Measurements from ENCODE around the gene SLC16A2. TPM values are rescaled to one million over a fixed set of nuclear protein-coding genes. Genes with fewer than 3 reads are reported as not detected.

SLC16A2 gene
- total RNA-seq, 5 donors from 2014 or later (not counting 1 experiment from before 2014, with no cell fraction given), result 0.23 to 0.41 (median 0.35) TPM

DNA sequence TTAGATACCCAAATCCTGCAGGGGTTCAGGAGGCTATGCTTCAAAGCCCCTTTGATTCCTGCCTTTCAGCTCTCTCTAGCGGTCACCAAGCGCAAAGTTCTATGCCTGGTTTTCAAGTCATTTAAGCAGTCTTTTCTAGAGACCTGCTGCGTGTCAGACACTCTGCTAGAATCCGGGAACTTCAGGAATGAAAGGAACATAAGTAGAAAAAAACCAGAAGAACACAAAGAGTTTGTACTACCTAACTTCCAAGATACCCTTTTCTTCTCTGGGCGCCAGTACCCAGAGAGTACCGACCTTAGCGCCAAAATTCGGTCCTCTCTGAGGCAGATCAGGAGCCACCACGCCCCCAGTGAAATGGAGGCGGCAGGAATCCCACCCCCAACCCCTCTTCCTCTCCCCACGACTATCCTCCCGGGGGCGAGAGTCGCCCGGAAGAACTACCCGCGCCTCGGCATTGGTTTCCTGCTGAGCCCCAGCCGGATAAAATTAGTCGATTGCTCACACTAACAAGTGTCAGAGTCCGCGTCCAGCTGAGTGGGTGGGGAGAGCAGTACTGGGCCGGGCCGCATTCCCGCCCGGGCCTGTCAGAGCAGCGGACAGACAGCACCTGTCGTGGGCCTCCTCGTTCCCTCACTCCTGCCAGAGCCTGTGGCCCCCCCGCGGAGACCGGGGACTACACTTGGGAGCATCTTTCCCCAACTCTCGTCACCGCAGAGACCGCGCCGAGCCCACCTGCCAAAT lies 114.3 kb downstream of the SLC16A2 start:
- Mint-ChIP-seq H3K36me3 (no peaks in the 10 kb centered on the region), H3K27me3 (peaks cover 0 to 14% of the 10 kb centered on the region in 2 donors), H3K4me3 (peak overlapping the region; percentile 79 to 85 (median 82)), H3K4me1 (peaks cover 12 to 23% (median 13%) of the 10 kb centered on the region in 3 donors), H3K27ac (peak overlapping the region; percentile 76 to 86), H3K9me3 (no peaks in the 10 kb centered on the region)
- Histone ChIP-seq H3K4me1 (ENCODE audit: control insufficient read depth in 1 of 2, extremely low read depth in 1 of 2, insufficient read depth in 2 of 2, low read length in 2 of 2) (peaks cover 0 to 20% of the 10 kb centered on the region in 2 experiments), H3K27ac (ENCODE audit: low read length) (peak overlapping the region; percentile 53), H3K9me3 (no peaks in the 10 kb centered on the region), H3K4me3 (ENCODE audit: control insufficient read depth in 1 of 2, extremely low read depth in 1 of 2, low read length in 1 of 2) (peak overlapping the region; percentile 67 to 77), H3K27me3 (replicated peaks in 1 of 2; ENCODE audit: control insufficient read depth in 2 of 2, extremely low read depth in 1 of 2, insufficient read depth in 2 of 2, low read length in 1 of 2) (no peaks in the 10 kb centered on the region), H3K36me3 (ENCODE audit: control insufficient read depth in 2 of 2, extremely low read depth in 1 of 2, insufficient read depth in 1 of 2, low read length in 1 of 2) (no peaks in the 10 kb centered on the region)
- CTCF ChIA-PET, result interaction anchor here (0.6 to 1.5 kb wide), 2 partner anchors 9 kb away, joined by 4 to 6 read pairs; no protein-coding TSS in a partner anchor
- DNase-seq (peak in 21 of 35 experiments; percentile 1 to 42 (median 8)), ATAC-seq (replicated peaks in 1 of 4) (peak; percentile 55 to 61 (median 57))
- 4% methylated on average over 4 of the region's 37 CpGs for WGBS (ENCODE audit: insufficient coverage)
- POLR2A ChIA-PET, result interaction anchor here in 1 of 2 donors (0.6 kb wide), 1 partner anchor 244 kb away, joined by 3 read pairs; no protein-coding TSS in a partner anchor

GRCh38 chrX:74536152-74536831 lies 115.0 kb downstream of the SLC16A2 start:
- Mint-ChIP-seq H3K9me3 (no peaks in the 10 kb centered on the region), H3K27me3 (peaks cover 0 to 13% of the 10 kb centered on the region in 2 donors), H3K27ac (peak overlapping the region in 1 of 2 donors; percentile 86), H3K4me1 (peaks cover 12 to 23% (median 13%) of the 10 kb centered on the region in 3 donors), H3K4me3 (peak overlapping the region; percentile 79 to 85 (median 82)), H3K36me3 (no peaks in the 10 kb centered on the region)
- H3K4me3 ChIP-seq (ENCODE audit: control insufficient read depth in 1 of 2, extremely low read depth in 1 of 2, low read length in 1 of 2), result peak overlapping the region; percentile 67 to 77
- peaks cover 0 to 20% of the 10 kb centered on the region in 2 experiments for H3K4me1 ChIP-seq (ENCODE audit: control insufficient read depth in 1 of 2, extremely low read depth in 1 of 2, insufficient read depth in 2 of 2, low read length in 2 of 2)
- no peaks in the 10 kb centered on the region for H3K27me3 ChIP-seq (replicated peaks in 1 of 2; ENCODE audit: control insufficient read depth in 2 of 2, extremely low read depth in 1 of 2, insufficient read depth in 2 of 2, low read length in 1 of 2)
- ChIA-PET POLR2A (no interaction called here), CTCF (no interaction called here)
- WGBS (ENCODE audit: insufficient coverage), result 2% methylated on average over 17 of the region's 48 CpGs
- no peaks in the 10 kb centered on the region for H3K9me3 ChIP-seq
- no peaks in the 10 kb centered on the region for H3K36me3 ChIP-seq (ENCODE audit: control insufficient read depth in 2 of 2, extremely low read depth in 1 of 2, insufficient read depth in 1 of 2, low read length in 1 of 2)
- DNase-seq (peak in 13 of 35 experiments; percentile 1 to 32 (median 6)), ATAC-seq (replicated peaks in 1 of 4) (peak; percentile 46 to 65 (median 58))
- H3K27ac ChIP-seq (ENCODE audit: low read length), result peak overlapping the region; percentile 53

DNA sequence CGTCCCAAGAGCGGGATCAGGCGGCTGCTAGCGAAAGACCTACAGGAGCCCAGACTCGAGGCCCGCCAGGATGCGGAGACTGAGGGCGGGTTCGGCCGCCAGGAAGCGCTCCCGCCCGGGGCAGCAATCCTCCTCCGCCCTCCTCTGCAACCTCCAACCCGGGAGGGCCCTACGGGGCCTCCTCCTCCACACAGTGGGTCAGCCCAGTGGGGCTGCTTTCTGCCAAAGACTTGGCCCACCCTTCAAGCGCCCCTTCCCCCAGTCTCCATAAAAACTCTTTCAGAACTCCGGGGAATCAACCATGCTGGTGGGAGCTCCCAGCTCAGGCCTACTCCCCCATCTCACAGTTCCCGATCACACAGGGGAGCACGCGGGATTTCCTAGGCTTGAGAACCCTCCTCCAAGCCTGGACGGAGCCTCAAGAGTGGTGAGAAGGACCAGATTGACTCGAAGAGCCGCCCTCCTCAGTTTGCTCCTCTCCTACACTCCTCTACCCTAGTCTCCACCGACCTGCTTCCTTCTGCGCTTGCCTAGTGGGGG lies 115.6 kb downstream of the SLC16A2 start:
- H3K27me3 Mint-ChIP-seq, result peaks cover 0 to 10% of the 10 kb centered on the region in 2 donors
- no peaks in the 10 kb centered on the region for H3K36me3 Mint-ChIP-seq
- H3K27ac ChIP-seq (ENCODE audit: low read length), result no peak overlapping the region
- peak overlapping the region in 1 of 2 donors; percentile 71 for H3K27ac Mint-ChIP-seq
- WGBS (ENCODE audit: insufficient coverage), result 0% methylated on average over 1 of the region's 26 CpGs
- no peaks in the 10 kb centered on the region for H3K9me3 ChIP-seq
- H3K4me1 ChIP-seq (ENCODE audit: control insufficient read depth in 1 of 2, extremely low read depth in 1 of 2, insufficient read depth in 2 of 2, low read length in 2 of 2), result peaks cover 0 to 20% of the 10 kb centered on the region in 2 experiments
- CTCF ChIA-PET, result no interaction called here
- H3K36me3 ChIP-seq (ENCODE audit: control insufficient read depth in 2 of 2, extremely low read depth in 1 of 2, insufficient read depth in 1 of 2, low read length in 1 of 2), result no peaks in the 10 kb centered on the region
- ATAC-seq (replicated peaks in 1 of 4) (peak in 3 of 4 experiments; percentile 31 to 53 (median 41)), DNase-seq (peak in 2 of 35 experiments; percentile 3 to 7)
- peak overlapping the region; percentile 79 to 85 (median 82) for H3K4me3 Mint-ChIP-seq
- POLR2A ChIA-PET, result no interaction called here
- H3K27me3 ChIP-seq (replicated peaks in 1 of 2; ENCODE audit: control insufficient read depth in 2 of 2, extremely low read depth in 1 of 2, insufficient read depth in 2 of 2, low read length in 1 of 2), result no peaks in the 10 kb centered on the region
- peak overlapping the region; percentile 67 to 77 for H3K4me3 ChIP-seq (ENCODE audit: control insufficient read depth in 1 of 2, extremely low read depth in 1 of 2, low read length in 1 of 2)
- peaks cover 12 to 23% (median 13%) of the 10 kb centered on the region in 3 donors for H3K4me1 Mint-ChIP-seq
- H3K9me3 Mint-ChIP-seq, result no peaks in the 10 kb centered on the region

GRCh38 chrX:74540635-74541249 lies 119.4 kb downstream of the SLC16A2 start:
- H3K9me3 ChIP-seq, result no peaks in the 10 kb centered on the region
- POLR2A ChIA-PET, result no interaction called here
- no CpG with 5 or more reads among the region's 2 CpGs for WGBS (ENCODE audit: insufficient coverage)
- no peak overlapping the region for H3K4me3 ChIP-seq (ENCODE audit: control insufficient read depth in 1 of 2, extremely low read depth in 1 of 2, low read length in 1 of 2)
- no peaks in the 10 kb centered on the region for H3K36me3 ChIP-seq (ENCODE audit: control insufficient read depth in 2 of 2, extremely low read depth in 1 of 2, insufficient read depth in 1 of 2, low read length in 1 of 2)
- H3K36me3 Mint-ChIP-seq, result no peaks in the 10 kb centered on the region
- no peak overlapping the region for H3K27ac Mint-ChIP-seq
- H3K9me3 Mint-ChIP-seq, result no peaks in the 10 kb centered on the region
- ATAC-seq (replicated peaks in 1 of 4) (no peak), DNase-seq (no peak)
- H3K27me3 Mint-ChIP-seq, result peaks cover 0 to 11% of the 10 kb centered on the region in 2 donors
- peaks cover 5 to 7% (median 7%) of the 10 kb centered on the region in 3 donors for H3K4me1 Mint-ChIP-seq
- H3K4me1 ChIP-seq (ENCODE audit: control insufficient read depth in 1 of 2, extremely low read depth in 1 of 2, insufficient read depth in 2 of 2, low read length in 2 of 2), result peaks cover 0 to 7% of the 10 kb centered on the region in 2 experiments
- H3K27me3 ChIP-seq (replicated peaks in 1 of 2; ENCODE audit: control insufficient read depth in 2 of 2, extremely low read depth in 1 of 2, insufficient read depth in 2 of 2, low read length in 1 of 2), result no peaks in the 10 kb centered on the region
- H3K4me3 Mint-ChIP-seq, result no peak overlapping the region
- CTCF ChIA-PET, result no interaction called here
- H3K27ac ChIP-seq (ENCODE audit: low read length), result no peak overlapping the region

- CTCF ChIA-PET, result no interaction called here
- no peak for DNase-seq
- POLR2A ChIA-PET, result no interaction called here
Measured at GRCh38 chrX:74545880-74546523, 124.7 kb downstream of the SLC16A2 start.

More at GRCh38 chrX:74545880-74546523, 124.7 kb downstream of the SLC16A2 start:
- H3K36me3 Mint-ChIP-seq, result no peaks in the 10 kb centered on the region
- ATAC-seq (replicated peaks in 1 of 4), result no peak
- WGBS (ENCODE audit: insufficient coverage), result 64% methylated on average over 1 of the region's 1 CpG
- Histone ChIP-seq H3K36me3 (ENCODE audit: control insufficient read depth in 2 of 2, extremely low read depth in 1 of 2, insufficient read depth in 1 of 2, low read length in 1 of 2) (no peaks in the 10 kb centered on the region), H3K27me3 (replicated peaks in 1 of 2; ENCODE audit: control insufficient read depth in 2 of 2, extremely low read depth in 1 of 2, insufficient read depth in 2 of 2, low read length in 1 of 2) (no peaks in the 10 kb centered on the region), H3K9me3 (no peaks in the 10 kb centered on the region), H3K4me1 (ENCODE audit: control insufficient read depth in 1 of 2, extremely low read depth in 1 of 2, insufficient read depth in 2 of 2, low read length in 2 of 2) (no peaks in the 10 kb centered on the region), H3K4me3 (ENCODE audit: control insufficient read depth in 1 of 2, extremely low read depth in 1 of 2, low read length in 1 of 2) (no peak overlapping the region), H3K27ac (ENCODE audit: low read length) (no peak overlapping the region)
- peaks cover 5 to 9% (median 7%) of the 10 kb centered on the region in 3 donors for H3K4me1 Mint-ChIP-seq
- no peak overlapping the region for H3K4me3 Mint-ChIP-seq
- no peak overlapping the region for H3K27ac Mint-ChIP-seq
- H3K9me3 Mint-ChIP-seq, result no peaks in the 10 kb centered on the region
- peaks cover 0 to 4% of the 10 kb centered on the region in 2 donors for H3K27me3 Mint-ChIP-seq

All from T-cell (primary cell).